22Rv1 (cell line): ENCODE measurements around the gene TTF1.

Experiments
- H3K27ac ChIP-seq: fragments of 450-650 bp; 2 replicates; pipeline ENCODE4 v1.5.1; 2017
- CTCF ChIP-seq: fragments of 450-650 bp; IDR thresholded peaks from 2 replicates; pipeline ENCODE4 v1.5.1; 2017; ENCODE audit warnings: mild to moderate bottlenecking
- ZFX ChIP-seq: fragments of 450-650 bp; IDR thresholded peaks from 2 replicates; pipeline ENCODE4 v1.6.1; 2017; ENCODE audit warnings: antibody characterized with exemption, borderline replicate concordance

The TTF1 gene

GRCh38 chr9:132350861-132351315, 55.8 kb downstream of the TTF1 start:
- no peak for TF ChIP-seq ZFX
- TF ChIP-seq CTCF, result no peak
- H3K27ac ChIP-seq, result no peak overlapping the region

GRCh38 chr9:132348676-132349075, 58.0 kb downstream of the TTF1 start:
- no peak overlapping the region for H3K27ac ChIP-seq
- no peak for TF ChIP-seq ZFX
- TF ChIP-seq CTCF, result no peak

- TF ChIP-seq ZFX (no peak), CTCF (no peak)
- no peak overlapping the region for H3K27ac ChIP-seq
Measured at GRCh38 chr9:132346177-132346576, 60.5 kb downstream of the TTF1 start.

GRCh38 chr9:132341177-132341840, 65.3 kb downstream of the TTF1 start:
- no peak overlapping the region for H3K27ac ChIP-seq
- TF ChIP-seq ZFX (no peak), CTCF (no peak)

GRCh38 chr9:132334364-132334763, 72.3 kb downstream of the TTF1 start:
- H3K27ac ChIP-seq, result no peak overlapping the region
- TF ChIP-seq CTCF (no peak), ZFX (no peak)

- no peak for TF ChIP-seq CTCF
- TF ChIP-seq ZFX, result no peak
- H3K27ac ChIP-seq, result no peak overlapping the region
Measured at GRCh38 chr9:132333556-132333955, 73.1 kb downstream of the TTF1 start.

GRCh38 chr9:132328580-132328979, 78.1 kb downstream of the TTF1 start:
- H3K27ac ChIP-seq, result no peak overlapping the region
- TF ChIP-seq ZFX, result no peak
- TF ChIP-seq CTCF, result no peak
